Mucosa of rectum (tissue), 2 donors: ENCODE data around the gene RNLS.
A peak's percentile ranks its signal among the peaks of the same experiment; 100 is the strongest.

Source experiments
- H3K27ac ChIP-seq, 2 donors: one replicate each; pipeline ENCODE4 v1.7.0; 2013; ENCODE audit warnings: inconsistent platforms in 2 of 2, low read depth in 2 of 2, low read length in 2 of 2
- H3K27me3 ChIP-seq, 2 donors: one replicate each; pipeline ENCODE4 v1.7.0; 2013; ENCODE audit warnings: low read length in 2 of 2; ENCODE audit not compliant: control insufficient read depth in 2 of 2, insufficient read depth in 2 of 2
- H3K36me3 ChIP-seq, 2 donors: one replicate each; pipeline ENCODE4 v1.7.0; 2013; ENCODE audit warnings: low read length in 2 of 2; ENCODE audit not compliant: control insufficient read depth in 2 of 2, insufficient read depth in 2 of 2
- H3K4me1 ChIP-seq, 2 donors: one replicate each; pipeline ENCODE4 v1.7.0; 2013; ENCODE audit warnings: low read length in 2 of 2, mild to moderate bottlenecking in 1 of 2; ENCODE audit not compliant: control insufficient read depth in 2 of 2, insufficient read depth in 2 of 2
- H3K4me3 ChIP-seq, 2 donors: one replicate each; pipeline ENCODE4 v1.7.0; 2013; ENCODE audit warnings: low read length in 2 of 2
- H3K9ac ChIP-seq, 2 donors: one replicate each; pipeline ENCODE4 v1.7.0; 2013; ENCODE audit warnings: low read length in 2 of 2, low read depth in 1 of 2, mild to moderate bottlenecking in 1 of 2
- H3K9me3 ChIP-seq, 2 donors: one replicate each; pipeline ENCODE4 v1.7.0; 2013; ENCODE audit warnings: low read length in 2 of 2; ENCODE audit not compliant: control insufficient read depth in 2 of 2
- donor health status: healthy.
- donor health status: Normal muscosa, but diverticular disease.

The RNLS gene

DNA sequence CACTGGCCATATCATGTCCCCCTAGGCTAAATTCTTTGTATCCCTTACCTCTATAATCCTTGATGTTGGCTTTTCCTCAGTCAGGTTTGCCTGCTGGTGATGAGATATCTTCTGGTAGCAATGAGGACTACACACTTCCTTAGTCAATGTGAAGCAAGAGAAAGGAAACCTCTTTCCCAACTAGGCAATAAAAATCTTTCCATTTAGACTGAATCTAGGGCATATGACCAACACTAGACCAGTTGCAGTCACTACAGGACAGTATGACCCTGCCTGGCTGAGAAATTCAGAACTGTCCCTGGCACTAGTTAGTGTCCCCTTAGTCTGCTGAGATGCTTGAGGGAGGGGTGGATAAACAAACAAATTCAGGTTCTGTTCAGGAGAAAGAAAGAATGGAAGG is 142.6 kb downstream of the RNLS start:
- no peaks in the 10 kb centered on the region for H3K9me3 ChIP-seq
- H3K4me1 ChIP-seq: no peaks in the 10 kb centered on the region
- H3K27ac ChIP-seq: no peak overlapping the region
- H3K4me3 ChIP-seq: no peak overlapping the region
- no peak overlapping the region for H3K9ac ChIP-seq
- no peaks in the 10 kb centered on the region for H3K27me3 ChIP-seq
- no peaks in the 10 kb centered on the region for H3K36me3 ChIP-seq

GRCh38 chr10:88439932-88440331 is 143.2 kb downstream of the RNLS start:
- Histone ChIP-seq H3K9ac (no peak overlapping the region), H3K9me3 (no peaks in the 10 kb centered on the region), H3K4me1 (no peaks in the 10 kb centered on the region), H3K27ac (no peak overlapping the region), H3K27me3 (no peaks in the 10 kb centered on the region), H3K4me3 (no peak overlapping the region), H3K36me3 (no peaks in the 10 kb centered on the region)

DNA sequence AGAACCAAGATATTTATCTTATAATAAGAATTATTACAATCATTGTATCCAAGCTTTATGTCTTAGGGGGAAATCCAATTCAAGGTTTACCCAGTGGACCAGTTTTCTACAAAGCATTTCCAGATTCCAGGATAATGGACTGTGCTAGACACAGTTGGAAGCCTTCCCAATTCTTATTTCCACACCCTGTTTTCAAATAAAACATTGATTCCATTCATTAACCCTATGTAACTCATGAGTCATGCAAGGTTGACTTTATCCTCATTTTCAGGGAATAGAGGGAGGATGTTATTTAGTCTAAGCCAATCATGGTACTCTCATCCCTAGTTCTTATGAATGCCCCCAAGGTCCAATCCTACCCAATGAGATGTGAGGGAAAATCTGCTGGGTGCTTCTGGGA is 145.7 kb downstream of the RNLS start:
- Histone ChIP-seq H3K9ac (no peak overlapping the region), H3K27ac (no peak overlapping the region), H3K4me3 (no peak overlapping the region), H3K27me3 (no peaks in the 10 kb centered on the region), H3K4me1 (no peaks in the 10 kb centered on the region), H3K36me3 (no peaks in the 10 kb centered on the region), H3K9me3 (no peaks in the 10 kb centered on the region)

GRCh38 chr10:88433565-88434186 is 149.4 kb downstream of the RNLS start:
- H3K36me3 ChIP-seq: no peaks in the 10 kb centered on the region
- no peak overlapping the region for H3K4me3 ChIP-seq
- peaks cover 0 to 1% of the 10 kb centered on the region in 2 donors for H3K4me1 ChIP-seq
- no peak overlapping the region for H3K9ac ChIP-seq
- H3K9me3 ChIP-seq: no peaks in the 10 kb centered on the region
- H3K27ac ChIP-seq: no peak overlapping the region
- H3K27me3 ChIP-seq: no peaks in the 10 kb centered on the region

- Histone ChIP-seq H3K27me3 (no peaks in the 10 kb centered on the region), H3K36me3 (no peaks in the 10 kb centered on the region), H3K9ac (no peak overlapping the region), H3K4me3 (no peak overlapping the region), H3K9me3 (no peaks in the 10 kb centered on the region), H3K4me1 (peaks cover 0 to 3% of the 10 kb centered on the region in 2 donors), H3K27ac (no peak overlapping the region)
Measured at GRCh38 chr10:88431103-88431502, 152.0 kb downstream of the RNLS start.

DNA sequence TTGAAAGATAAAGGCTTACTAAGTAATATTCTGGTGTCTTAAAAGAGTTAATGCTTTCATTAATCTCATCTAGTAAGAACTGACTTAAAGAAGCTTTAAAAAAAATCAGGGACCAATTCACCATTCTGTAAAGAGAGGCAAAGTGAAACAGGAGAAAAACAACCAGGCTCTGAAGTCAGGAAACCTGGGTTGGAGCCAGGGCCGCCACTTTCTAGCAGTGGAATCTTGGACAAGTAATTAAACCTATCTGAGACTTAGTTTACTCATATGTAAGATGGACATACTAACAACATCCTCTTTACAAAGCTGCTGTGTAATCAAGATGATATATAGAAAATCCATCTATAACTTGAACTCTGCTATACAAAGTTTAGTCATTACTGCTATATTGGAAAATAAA is 154.1 kb downstream of the RNLS start:
- H3K4me3 ChIP-seq: no peak overlapping the region
- no peak overlapping the region for H3K27ac ChIP-seq
- H3K9me3 ChIP-seq: no peaks in the 10 kb centered on the region
- H3K4me1 ChIP-seq: peaks cover 0 to 3% of the 10 kb centered on the region in 2 donors
- no peaks in the 10 kb centered on the region for H3K27me3 ChIP-seq
- no peak overlapping the region for H3K9ac ChIP-seq
- no peaks in the 10 kb centered on the region for H3K36me3 ChIP-seq

GRCh38 chr10:88428442-88428841 is 154.7 kb downstream of the RNLS start:
- no peak overlapping the region for H3K27ac ChIP-seq
- H3K4me1 ChIP-seq: peaks cover 0 to 3% of the 10 kb centered on the region in 2 donors
- no peaks in the 10 kb centered on the region for H3K9me3 ChIP-seq
- peak overlapping the region in 1 of 2 donors; percentile 5 for H3K4me3 ChIP-seq
- no peaks in the 10 kb centered on the region for H3K27me3 ChIP-seq
- H3K9ac ChIP-seq: no peak overlapping the region
- H3K36me3 ChIP-seq: no peaks in the 10 kb centered on the region

GRCh38 chr10:88427024-88427423 is 156.1 kb downstream of the RNLS start:
- Histone ChIP-seq H3K9me3 (no peaks in the 10 kb centered on the region), H3K36me3 (no peaks in the 10 kb centered on the region), H3K27me3 (no peaks in the 10 kb centered on the region), H3K27ac (no peak overlapping the region), H3K9ac (no peak overlapping the region), H3K4me3 (no peak overlapping the region), H3K4me1 (peaks cover 0 to 3% of the 10 kb centered on the region in 2 donors)

GRCh38 chr10:88424881-88425280 is 158.2 kb downstream of the RNLS start:
- H3K36me3 ChIP-seq: no peaks in the 10 kb centered on the region
- H3K27ac ChIP-seq: no peak overlapping the region
- H3K4me3 ChIP-seq: no peak overlapping the region
- H3K4me1 ChIP-seq: peaks cover 0 to 3% of the 10 kb centered on the region in 2 donors
- H3K27me3 ChIP-seq: no peaks in the 10 kb centered on the region
- H3K9ac ChIP-seq: no peak overlapping the region
- H3K9me3 ChIP-seq: no peaks in the 10 kb centered on the region

- Histone ChIP-seq H3K4me3 (no peak overlapping the region), H3K9ac (no peak overlapping the region), H3K4me1 (peaks cover 0 to 2% of the 10 kb centered on the region in 2 donors), H3K36me3 (no peaks in the 10 kb centered on the region), H3K9me3 (no peaks in the 10 kb centered on the region), H3K27ac (no peak overlapping the region), H3K27me3 (no peaks in the 10 kb centered on the region)
Measured at GRCh38 chr10:88423732-88424131, 159.4 kb downstream of the RNLS start.

DNA sequence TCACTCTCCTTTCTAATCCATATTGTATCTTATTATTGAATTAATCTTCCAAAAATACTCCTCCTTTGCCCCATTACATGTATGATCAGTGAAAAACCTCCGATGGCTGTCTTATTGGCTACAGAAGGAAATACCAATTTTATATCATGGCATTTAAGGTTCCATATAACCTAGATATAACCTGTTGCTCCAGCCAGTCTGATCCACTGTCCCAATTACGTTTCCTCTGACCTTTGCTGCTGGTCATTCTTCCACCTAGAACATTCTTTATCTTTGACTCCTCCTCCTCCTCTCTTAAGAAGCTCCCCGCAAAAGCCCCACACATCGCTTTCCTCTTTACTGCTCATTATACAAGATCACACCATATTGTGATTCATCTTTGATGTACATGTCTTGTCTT is 161.5 kb downstream of the RNLS start:
- Histone ChIP-seq H3K4me1 (no peaks in the 10 kb centered on the region), H3K27me3 (no peaks in the 10 kb centered on the region), H3K36me3 (no peaks in the 10 kb centered on the region), H3K9ac (no peak overlapping the region), H3K9me3 (no peaks in the 10 kb centered on the region), H3K27ac (no peak overlapping the region), H3K4me3 (no peak overlapping the region)
